Parathyroid adenoma (tissue), 2 donors: ENCODE data around the gene MVP.

ENCODE experiments used
- H2AFZ ChIP-seq: fragments of 300-600 bp; sonication (generic); one replicate; pipeline ENCODE4 v1.7.0; 2017; ENCODE audit warnings: antibody characterized with exemption, mild to moderate bottlenecking
- H3K27ac ChIP-seq: fragments of 300-600 bp; sonication (generic); one replicate; pipeline ENCODE4 v1.7.0; 2017
- H3K27me3 ChIP-seq: fragments of 300-600 bp; sonication (generic); one replicate; pipeline ENCODE4 v1.7.0; 2017; ENCODE audit warnings: low read length; ENCODE audit not compliant: control insufficient read depth, insufficient read depth
- H3K36me3 ChIP-seq: fragments of 300-600 bp; sonication (generic); one replicate; pipeline ENCODE4 v1.7.0; 2017; ENCODE audit warnings: low read length; ENCODE audit not compliant: control insufficient read depth, insufficient read depth
- H3K4me1 ChIP-seq: fragments of 300-600 bp; sonication (generic); one replicate; pipeline ENCODE4 v1.7.0; 2017; ENCODE audit warnings: control low read depth
- H3K4me2 ChIP-seq: fragments of 300-600 bp; sonication (generic); one replicate; pipeline ENCODE4 v1.7.0; 2017; ENCODE audit warnings: low read length
- H3K4me3 ChIP-seq: fragments of 300-600 bp; sonication (generic); one replicate; pipeline ENCODE4 v1.7.0; 2017; ENCODE audit warnings: low read depth, low read length
- H3K79me2 ChIP-seq: fragments of 300-600 bp; sonication (generic); one replicate; pipeline ENCODE4 v1.7.0; 2017; ENCODE audit warnings: control low read depth
- H3K9ac ChIP-seq: fragments of 300-600 bp; sonication (generic); one replicate; pipeline ENCODE4 v1.7.0; 2017; ENCODE audit warnings: mild to moderate bottlenecking
- H3K9me3 ChIP-seq: fragments of 300-600 bp; sonication (generic); one replicate; pipeline ENCODE4 v1.7.0; 2017; ENCODE audit warnings: low read length; ENCODE audit not compliant: control insufficient read depth
- CTCF ChIP-seq: fragments of 300-600 bp; sonication (generic); IDR thresholded peaks from one replicate; pipeline ENCODE4 v1.7.0; 2017; ENCODE audit warnings: antibody characterized with exemption, mild to moderate bottlenecking
- donor health status: primary hyperparathyroidism.

Gene MVP

GRCh38 chr16:29811170-29811895 is 8.9 kb upstream of the MVP start:
- Histone ChIP-seq H3K79me2 (peaks cover 6% of the 10 kb centered on the region), H3K27ac (peak overlapping the region; percentile 95), H3K9ac (peak overlapping the region; percentile 57), H3K4me1 (peaks cover 27% of the 10 kb centered on the region), H3K4me3 (peak overlapping the region; percentile 53), H2AFZ (peak overlapping the region; percentile 86), H3K27me3 (no peaks in the 10 kb centered on the region), H3K4me2 (peak overlapping the region; percentile 89), H3K9me3 (no peaks in the 10 kb centered on the region), H3K36me3 (no peaks in the 10 kb centered on the region)
- no peak for TF ChIP-seq CTCF

- peak within 1 kb of the TSS; percentile 53 for H3K4me3 ChIP-seq
- H2AFZ ChIP-seq, result peak within 1 kb of the TSS; percentile 86
- peaks cover 9% of the 10 kb centered on the region for H3K79me2 ChIP-seq
- no peaks in the 10 kb centered on the region for H3K9me3 ChIP-seq
- H3K4me2 ChIP-seq, result peak within 1 kb of the TSS; percentile 89
- H3K36me3 ChIP-seq, result no peaks in the 10 kb centered on the region
- no peaks in the 10 kb centered on the region for H3K27me3 ChIP-seq
- TF ChIP-seq CTCF, result no peak
- peak within 1 kb of the TSS; percentile 57 for H3K9ac ChIP-seq
- peaks cover 27% of the 10 kb centered on the region for H3K4me1 ChIP-seq
- H3K27ac ChIP-seq, result peak within 1 kb of the TSS; percentile 95
Measured at GRCh38 chr16:29811896-29812665, 8.2 kb upstream of the MVP start, which contains the start of gene PRRT2. PRRT2 (plus strand) TSS chr16:29812193; CDS start chr16:29813055, 862 bp downstream.

- Histone ChIP-seq H3K4me3 (peak overlapping the region; percentile 53), H3K79me2 (peaks cover 10% of the 10 kb centered on the region), H3K9ac (peak overlapping the region; percentile 57), H3K36me3 (no peaks in the 10 kb centered on the region), H3K27ac (peak overlapping the region; percentile 95), H3K27me3 (no peaks in the 10 kb centered on the region), H2AFZ (peak overlapping the region; percentile 86), H3K9me3 (no peaks in the 10 kb centered on the region), H3K4me2 (peak overlapping the region; percentile 89), H3K4me1 (peaks cover 27% of the 10 kb centered on the region)
- no peak for TF ChIP-seq CTCF
Measured at GRCh38 chr16:29812754-29813643, 7.3 kb upstream of the MVP start.

- no peaks in the 10 kb centered on the region for H3K36me3 ChIP-seq
- no peak overlapping the region for H2AFZ ChIP-seq
- no peak for TF ChIP-seq CTCF
- peak overlapping the region; percentile 95 for H3K27ac ChIP-seq
- no peak overlapping the region for H3K9ac ChIP-seq
- H3K27me3 ChIP-seq, result no peaks in the 10 kb centered on the region
- no peak overlapping the region for H3K4me3 ChIP-seq
- H3K79me2 ChIP-seq, result peaks cover 12% of the 10 kb centered on the region
- no peaks in the 10 kb centered on the region for H3K9me3 ChIP-seq
- peaks cover 21% of the 10 kb centered on the region for H3K4me1 ChIP-seq
- H3K4me2 ChIP-seq, result no peak overlapping the region
Measured at GRCh38 chr16:29813644-29814562, 6.4 kb upstream of the MVP start.
